Erythroblast (primary cell): ENCODE results near the gene RASA3.

Experiments
- DNase-seq, 2 experiments: peaks; one replicate each; lab custom pipeline; 2025; lab: John Stamatoyannopoulos, UW
- GATA1 ChIP-seq: IDR thresholded peaks from 2 replicates; pipeline ENCODE4 v1.6.1; 2011; ENCODE audit warnings: low read depth, mild to moderate bottlenecking, control low read depth, low read length, moderate library complexity
- POLR2A ChIP-seq: IDR thresholded peaks from 2 replicates; pipeline ENCODE4 v1.6.1; 2011; ENCODE audit warnings: mild to moderate bottlenecking, low read length

RASA3 gene

DNA sequence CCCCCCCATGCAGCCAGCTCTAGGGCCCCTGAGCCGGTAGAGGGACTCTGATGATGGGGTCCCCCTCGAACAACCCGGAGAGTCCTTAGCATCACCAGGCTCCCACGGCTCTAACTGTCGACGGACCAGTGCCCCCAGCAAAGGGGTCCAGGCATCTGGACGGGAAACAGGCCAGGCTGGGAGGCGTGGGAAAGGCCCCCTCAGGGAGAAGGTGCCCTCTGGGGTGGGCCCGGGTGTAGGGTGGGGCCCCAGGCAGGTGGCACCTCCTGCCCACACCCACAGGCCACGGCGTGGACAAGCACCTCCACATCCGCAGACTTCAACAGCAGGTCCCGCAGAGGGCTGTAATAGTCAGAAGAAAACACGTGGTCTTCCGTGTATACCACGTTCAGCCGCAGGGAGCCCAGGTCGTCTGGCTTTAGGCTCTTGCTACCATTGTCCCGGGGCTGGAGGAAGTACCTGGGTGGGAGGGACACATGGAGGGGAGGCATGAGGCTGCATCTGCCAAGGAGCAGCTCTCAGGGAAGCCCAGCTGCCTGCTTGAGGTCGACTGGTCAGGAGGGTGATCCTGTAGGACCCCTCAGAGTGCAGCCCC is 113.9 kb downstream of the RASA3 start:
- no peak for TF ChIP-seq POLR2A
- no peak for DNase-seq

- TF ChIP-seq GATA1 (no peak), POLR2A (no peak)
These were observed 114.5 kb downstream of the RASA3 start for GRCh38 chr13:114017966-114018365.

GRCh38 chr13:114017028-114017630 is 115.3 kb downstream of the RASA3 start:
- peak in 1 of 2 experiments; percentile 25 for DNase-seq

More at GRCh38 chr13:114017966-114018365, 114.5 kb downstream of the RASA3 start:
- DNase-seq = no peak

GRCh38 chr13:114016321-114017027 is 115.9 kb downstream of the RASA3 start:
- TF ChIP-seq GATA1 = no peak
- TF ChIP-seq POLR2A = no peak

More at GRCh38 chr13:114017028-114017630, 115.3 kb downstream of the RASA3 start:
- TF ChIP-seq POLR2A = no peak
- no peak for TF ChIP-seq GATA1

DNA sequence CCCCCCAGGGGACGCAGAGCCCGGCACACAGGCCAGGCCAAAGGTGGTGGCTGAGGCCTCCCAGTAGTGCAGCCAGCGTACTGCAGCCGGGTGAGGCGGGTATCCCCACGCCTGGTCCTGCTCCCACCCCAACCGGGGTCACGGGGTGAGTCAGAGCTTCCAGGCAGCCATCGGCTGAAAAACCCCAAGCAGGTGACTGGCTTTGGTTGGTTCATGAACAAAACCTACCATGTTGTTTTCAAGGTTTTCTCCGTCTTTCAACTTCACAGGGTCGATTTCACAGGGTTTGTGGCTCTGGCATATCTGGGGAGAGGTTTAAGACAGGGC is 116.5 kb downstream of the RASA3 start:
- TF ChIP-seq GATA1 (no peak), POLR2A (no peak)
- no peak for DNase-seq

More at GRCh38 chr13:114016321-114017027, 115.9 kb downstream of the RASA3 start:
- no peak for DNase-seq

DNA sequence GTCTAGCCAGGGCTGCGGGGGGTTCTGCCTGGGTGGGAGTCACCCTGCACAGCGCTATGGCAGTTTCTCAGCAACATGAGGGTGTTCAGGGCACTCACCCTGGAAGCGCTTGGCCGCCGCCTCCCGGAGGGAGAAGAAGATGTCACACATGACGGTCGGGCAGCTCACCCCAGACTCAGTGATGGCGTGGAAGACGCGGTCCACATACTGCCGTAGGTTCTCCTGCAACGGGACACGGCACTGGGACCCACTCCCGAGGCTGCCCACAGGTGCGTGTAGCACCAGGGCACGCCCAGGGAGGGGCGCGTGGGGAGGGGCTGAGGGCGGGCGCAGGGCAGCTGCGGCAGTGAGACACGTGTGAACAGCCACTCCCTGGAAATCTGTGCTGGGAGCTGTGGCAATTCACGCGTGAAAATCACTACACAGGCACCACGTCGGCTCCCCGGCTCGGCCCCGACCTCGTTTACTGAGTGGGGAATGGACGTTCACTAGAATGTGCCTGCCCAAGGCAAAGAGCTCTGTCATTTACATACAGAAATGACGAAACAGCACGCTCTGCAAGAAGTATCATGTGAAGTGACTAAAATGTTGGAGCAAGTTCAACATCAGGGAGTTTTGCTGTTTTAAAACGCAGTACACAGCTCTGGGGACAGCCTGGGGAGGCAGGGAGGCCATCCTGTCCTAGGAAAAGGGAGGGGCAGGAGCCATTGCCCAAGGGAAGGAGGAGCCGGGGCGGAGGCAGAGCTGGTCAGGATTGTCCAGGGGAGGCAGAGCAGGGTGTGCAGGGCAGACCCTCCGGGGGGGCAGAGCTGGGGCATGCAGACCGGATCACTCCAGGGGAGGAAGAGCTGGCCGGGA is 117.1 kb downstream of the RASA3 start:
- DNase-seq = no peak
- TF ChIP-seq GATA1 (no peak), POLR2A (no peak)

- no peak for DNase-seq
- TF ChIP-seq GATA1 (no peak), POLR2A (no peak)
These were observed 118.3 kb downstream of the RASA3 start for GRCh38 chr13:114013952-114014629.

DNA sequence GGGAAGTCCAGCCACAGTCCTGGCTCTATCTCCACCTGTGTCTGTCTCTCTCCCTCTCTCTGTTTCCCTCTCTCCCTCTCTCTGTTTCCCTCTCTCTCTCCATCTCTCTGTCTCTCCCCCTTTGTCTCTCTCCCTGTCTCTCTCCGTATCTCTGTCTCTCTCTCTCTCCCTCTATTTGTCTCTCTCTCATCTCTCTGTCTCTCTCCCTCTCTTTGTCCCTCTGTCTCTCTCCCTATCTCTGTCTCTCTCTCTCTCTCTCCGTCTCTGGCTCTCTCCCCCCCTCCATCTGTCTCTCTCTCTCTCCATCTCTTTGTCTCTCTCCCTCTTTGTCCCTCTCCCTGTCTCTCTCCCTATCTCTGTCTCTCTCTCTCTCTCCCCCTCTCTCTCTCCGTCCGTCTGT is 119.1 kb downstream of the RASA3 start:
- TF ChIP-seq POLR2A = no peak
- no peak for TF ChIP-seq GATA1
- DNase-seq = no peak

DNA sequence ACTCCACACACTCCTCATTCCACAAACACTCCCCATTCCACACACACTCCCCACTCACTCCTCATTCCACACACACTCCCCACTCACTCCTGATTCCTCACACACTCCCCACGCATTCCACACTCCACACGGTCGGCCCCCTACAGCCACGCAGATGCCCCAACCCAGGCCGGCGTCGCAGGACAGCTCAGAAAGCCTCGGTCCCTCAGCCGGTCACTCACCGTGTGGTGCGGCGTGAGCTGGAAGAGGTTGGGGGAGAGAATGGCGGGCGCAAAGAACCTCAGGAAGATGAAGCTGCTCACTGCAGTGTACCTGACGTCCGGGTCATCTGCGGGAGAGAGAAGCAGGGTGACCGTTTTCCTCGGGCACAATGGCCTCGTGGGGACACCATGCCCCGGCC is 119.5 kb downstream of the RASA3 start:
- no peak for DNase-seq
- no peak for TF ChIP-seq GATA1
- no peak for TF ChIP-seq POLR2A

- no peak for TF ChIP-seq GATA1
- no peak for TF ChIP-seq POLR2A
- no peak for DNase-seq
These were observed 120.3 kb downstream of the RASA3 start for GRCh38 chr13:114012141-114012540.

GRCh38 chr13:114011226-114011625 is 121.2 kb downstream of the RASA3 start:
- no peak for TF ChIP-seq POLR2A
- no peak for TF ChIP-seq GATA1
- DNase-seq = no peak

DNA sequence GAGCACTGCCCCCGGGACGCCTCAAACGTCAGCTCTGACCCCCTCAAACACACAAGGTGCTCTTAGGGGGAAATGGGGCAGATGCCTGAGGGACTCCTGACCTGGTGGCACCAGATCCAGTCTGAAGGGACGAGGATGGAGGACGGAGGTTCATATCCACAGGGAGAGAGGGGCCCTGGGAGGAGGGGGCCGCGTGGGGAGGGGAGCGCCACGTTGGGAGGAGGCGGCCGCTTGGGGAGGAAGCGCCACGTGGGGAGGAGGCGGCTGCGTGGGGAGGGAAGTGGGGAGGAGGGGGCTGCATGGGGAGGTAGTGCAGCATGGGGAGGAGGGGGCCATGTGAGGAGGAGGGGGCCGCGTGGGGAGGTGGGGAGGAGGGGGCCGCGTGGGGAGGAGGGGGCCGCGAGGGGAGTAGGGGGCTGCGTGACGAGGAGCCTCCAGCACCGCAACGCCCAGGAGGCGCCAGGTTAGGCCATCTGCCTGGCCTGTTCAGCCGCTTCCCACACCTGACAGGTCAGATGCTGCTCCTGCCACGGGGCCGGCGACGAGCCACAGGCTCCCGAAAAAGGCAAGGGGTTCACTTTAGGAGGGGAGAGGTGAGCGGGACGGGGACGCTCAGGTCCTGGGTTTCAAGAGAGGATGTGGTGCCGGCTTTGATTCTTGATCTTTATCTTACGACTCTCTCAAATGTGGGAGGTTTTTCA is 121.9 kb downstream of the RASA3 start:
- no peak for DNase-seq
- no peak for TF ChIP-seq GATA1
- TF ChIP-seq POLR2A = no peak

DNA sequence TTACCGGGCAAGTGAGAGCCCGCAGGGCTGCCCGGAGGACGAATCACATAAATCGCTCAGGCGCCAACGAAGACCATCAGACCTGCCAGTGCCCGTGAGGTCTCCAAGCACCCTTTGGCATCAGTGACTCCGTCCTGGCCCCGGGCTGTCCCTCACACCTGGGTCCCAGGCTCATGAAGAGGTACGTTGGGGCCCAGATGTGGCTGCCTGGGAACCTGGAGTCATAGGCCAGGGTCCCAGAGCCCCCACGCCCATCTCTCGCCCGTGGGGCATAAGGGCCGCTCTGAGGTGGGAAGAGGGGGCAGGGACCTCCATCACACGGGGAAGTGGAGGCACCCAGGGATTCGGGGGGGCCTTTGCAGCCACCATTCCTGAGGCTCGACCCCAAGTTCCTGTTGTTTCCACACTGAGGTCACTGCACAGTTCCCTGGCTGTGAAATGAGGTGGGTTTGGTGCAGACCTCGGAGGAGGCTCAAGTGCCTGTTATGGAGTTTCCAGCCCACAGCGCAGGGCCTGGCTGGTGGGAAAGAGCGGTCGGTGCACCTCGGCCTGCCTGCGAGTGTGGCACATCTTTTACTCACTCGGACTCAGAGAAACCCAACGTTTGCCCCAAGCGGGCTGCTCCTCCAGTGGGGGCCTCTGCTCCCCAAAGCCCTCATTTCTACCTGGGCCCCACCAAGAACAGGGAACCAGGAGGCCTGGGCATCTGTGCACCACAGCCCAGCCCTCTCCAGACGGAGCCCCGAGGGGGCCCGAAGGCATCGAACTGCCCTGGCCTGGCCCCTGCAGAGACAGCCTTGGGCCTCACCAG is 122.6 kb downstream of the RASA3 start:
- TF ChIP-seq POLR2A (no peak), GATA1 (no peak)
- DNase-seq = no peak
